Activated CD8-positive, alpha-beta memory T cell treated with anti-CD3 and anti-CD28 coated beads for 1 hour (primary cell): ENCODE measurements around the gene PRKCB.
"Not testable (repeated sequence)": the region's sequence is repeated elsewhere in the genome, so short reads cannot be mapped to it uniquely, and the experiment has no call there.

Source experiments
- DNase-seq, 2 donors: peaks; one replicate each; pipeline ENCODE4 v3.0.0-alpha.2; 2020; ENCODE audit warnings: low read depth in 1 of 2; ENCODE audit errors: extremely low read depth in 1 of 2

The PRKCB gene

DNA sequence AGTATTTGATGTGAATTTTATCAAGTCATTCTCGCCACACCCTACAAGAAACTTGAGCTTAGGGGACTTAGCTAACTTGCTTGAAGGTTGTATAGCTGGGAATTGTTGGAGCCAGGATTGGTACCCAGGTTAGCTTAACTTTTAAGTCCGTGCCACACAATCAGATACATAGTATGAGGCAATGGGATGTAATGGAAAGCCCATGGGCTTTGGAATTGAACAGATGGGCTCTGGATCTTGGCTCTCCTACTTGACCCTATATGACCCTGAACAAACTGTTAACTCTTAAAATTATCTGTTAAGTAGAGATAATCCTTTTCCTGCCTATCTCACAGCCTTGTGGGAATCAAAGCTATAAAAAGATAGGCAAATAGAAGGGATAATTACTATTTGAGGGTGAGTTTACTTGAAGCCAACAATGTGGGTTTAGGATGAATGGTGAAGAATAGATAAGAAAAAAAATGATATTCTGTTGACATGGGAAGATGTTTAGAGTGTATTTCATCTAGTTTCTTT lies 368.4 kb downstream of the PRKCB start:
- no peak for DNase-seq

GRCh38 chr16:24206926-24207325 lies 371.1 kb downstream of the PRKCB start:
- no peak for DNase-seq

DNA sequence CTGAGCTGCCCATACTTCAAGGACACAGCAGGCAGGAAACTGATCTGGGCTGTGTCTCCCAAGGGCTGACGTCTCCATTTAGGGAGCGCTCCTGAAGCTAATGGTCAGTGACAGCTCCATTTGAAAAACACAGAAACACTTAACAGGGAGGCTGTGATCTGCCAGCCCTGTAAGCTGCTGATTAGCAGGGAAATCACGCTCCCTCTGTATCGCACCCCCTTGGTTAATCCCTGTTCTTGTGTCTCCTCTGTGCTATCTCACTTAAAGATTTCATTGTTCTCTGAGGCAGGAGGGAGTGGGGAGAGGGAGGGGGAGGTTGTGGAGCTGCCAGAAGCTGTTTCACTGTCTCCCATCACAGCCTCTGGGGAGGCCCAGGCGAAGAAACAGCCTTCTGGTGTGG lies 372.9 kb downstream of the PRKCB start:
- DNase-seq: no peak

DNA sequence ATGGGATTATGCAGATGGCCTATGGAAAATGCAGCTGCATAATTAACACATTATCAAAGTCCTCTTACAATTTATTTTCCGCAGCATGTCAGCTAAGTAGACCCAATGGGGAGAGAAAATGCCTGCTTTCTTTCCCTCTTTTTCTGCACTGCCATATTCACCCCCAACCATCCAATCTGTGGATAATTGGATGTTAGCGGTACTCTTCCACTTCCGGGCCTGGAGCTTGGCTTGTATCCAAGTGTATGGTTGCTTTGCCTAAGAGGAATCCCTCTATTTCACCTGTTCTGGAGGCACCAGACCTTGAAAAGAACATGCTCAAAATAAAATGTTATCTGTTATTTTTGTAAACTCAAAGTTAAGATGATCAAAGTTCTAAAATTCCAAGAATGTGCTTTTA lies 379.2 kb downstream of the PRKCB start:
- no peak for DNase-seq

- DNase-seq: no peak
These were observed 381.2 kb downstream of the PRKCB start for GRCh38 chr16:24216961-24217360.

GRCh38 chr16:24217461-24217860 lies 381.7 kb downstream of the PRKCB start:
- no peak for DNase-seq

DNA sequence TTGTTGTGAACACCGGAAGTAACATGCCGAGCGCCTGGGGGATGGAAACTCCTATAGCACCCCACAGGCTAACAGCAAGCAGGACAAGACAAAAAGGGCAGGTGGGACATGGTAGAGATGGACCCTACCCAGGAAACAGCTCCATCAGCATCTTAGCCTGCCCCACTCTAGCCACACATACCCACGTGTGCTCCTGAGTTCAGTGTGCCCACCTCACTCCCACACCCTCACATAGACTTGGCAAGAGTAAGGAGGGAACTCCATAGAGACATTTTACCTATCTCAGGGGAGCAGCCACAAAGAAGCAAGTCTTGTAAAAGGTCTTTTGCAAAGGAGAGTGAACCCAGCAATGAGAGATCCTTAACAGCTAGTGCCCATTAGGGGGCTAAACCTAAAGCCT lies 382.5 kb downstream of the PRKCB start:
- DNase-seq: no peak

DNA sequence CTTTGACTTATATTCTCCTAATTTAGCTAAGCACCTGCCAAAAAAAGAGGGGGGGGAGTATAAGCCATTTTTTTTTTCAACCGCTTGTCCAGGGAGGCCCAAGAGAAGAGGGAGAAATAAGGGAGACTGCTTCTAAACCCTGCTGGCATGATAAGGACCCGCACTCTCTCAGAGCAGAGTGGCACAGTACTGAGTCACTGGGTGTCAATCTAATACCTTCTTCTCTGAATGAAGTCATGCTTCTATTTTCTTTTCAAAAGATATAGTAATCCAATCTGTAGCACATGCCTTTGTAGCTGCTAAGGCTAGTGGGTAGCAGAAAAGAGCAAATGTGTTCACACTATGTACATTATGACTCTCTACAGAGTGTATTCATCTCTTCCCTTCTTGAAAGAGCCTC lies 385.4 kb downstream of the PRKCB start:
- DNase-seq: no peak

GRCh38 chr16:24228514-24228913 lies 392.7 kb downstream of the PRKCB start:
- no peak for DNase-seq

- no peak for DNase-seq
These were observed 397.2 kb downstream of the PRKCB start for GRCh38 chr16:24232936-24233335.

DNA sequence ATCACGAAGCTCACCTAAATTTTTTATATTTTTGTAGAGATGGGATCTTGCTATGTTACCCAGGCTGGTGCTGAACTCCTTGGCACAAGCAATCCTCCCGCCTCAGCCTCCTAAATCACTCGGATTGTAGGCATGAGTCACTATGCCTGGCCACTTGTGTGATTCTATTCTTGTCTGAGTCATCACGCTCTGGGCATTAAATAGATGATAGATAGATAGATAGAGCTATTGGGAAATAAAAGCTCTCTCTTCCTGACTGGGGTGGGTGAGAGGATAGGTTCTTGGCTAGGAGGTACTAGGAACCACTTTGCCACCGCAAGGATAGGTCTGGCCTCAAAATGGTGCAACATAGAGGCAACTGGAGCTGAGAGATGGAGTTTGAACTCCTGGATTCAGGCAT lies 399.0 kb downstream of the PRKCB start:
- DNase-seq: no peak

GRCh38 chr16:24235806-24236205 lies 400.0 kb downstream of the PRKCB start:
- DNase-seq: no peak

DNA sequence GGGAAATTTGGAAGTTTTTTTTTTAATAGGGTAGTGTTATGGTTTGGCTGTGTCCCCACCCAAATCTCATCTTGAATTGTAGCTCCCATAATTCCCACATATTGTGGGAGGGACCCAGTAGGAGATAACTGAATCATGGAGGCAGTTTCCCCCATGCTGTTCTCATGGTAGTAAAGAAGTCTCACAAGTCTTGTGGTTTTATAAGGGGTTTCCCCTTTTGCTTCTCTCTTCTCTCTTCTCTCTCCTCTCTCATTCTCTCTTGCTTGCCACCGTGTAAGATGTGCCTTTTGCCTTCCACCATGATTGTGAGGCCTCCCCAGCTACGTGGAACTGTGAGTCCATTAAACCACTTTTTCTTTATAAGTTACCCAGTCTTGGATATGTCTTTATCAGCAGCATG lies 403.1 kb downstream of the PRKCB start:
- DNase-seq: not testable (repeated sequence)

- no peak for DNase-seq
These were observed 411.3 kb downstream of the PRKCB start for GRCh38 chr16:24246911-24247607.

- no peak for DNase-seq
These were observed 417.4 kb downstream of the PRKCB start for GRCh38 chr16:24253192-24253591.

GRCh38 chr16:24255456-24256371 lies 419.9 kb downstream of the PRKCB start, which contains the start of gene CACNG3:
CACNG3 (plus strand) TSS chr16:24256335; CDS start chr16:24256755, 420 bp downstream.
- DNase-seq: peak in 1 of 2 donors; percentile 15

- no peak for DNase-seq
These were observed 422.2 kb downstream of the PRKCB start for GRCh38 chr16:24257958-24258357.

DNA sequence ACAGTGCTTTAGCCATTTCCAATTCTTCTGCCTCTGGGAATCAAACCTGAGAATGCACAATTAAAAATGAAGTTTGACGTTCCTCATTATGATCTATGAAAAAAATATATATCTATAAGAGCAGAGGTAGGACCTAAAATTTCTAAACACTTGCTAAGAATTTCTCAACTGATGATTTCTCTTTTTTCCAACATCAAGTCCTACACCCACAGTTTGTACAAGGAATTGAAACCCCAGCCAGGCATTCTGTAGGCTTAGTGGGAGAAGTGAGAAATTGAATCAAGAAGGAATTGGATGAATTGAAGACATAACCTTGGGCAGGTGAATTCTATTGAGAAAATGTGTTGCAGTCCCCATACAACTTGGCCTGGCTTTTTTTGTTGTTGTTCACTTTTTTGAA lies 423.0 kb downstream of the PRKCB start:
- no peak for DNase-seq

DNA sequence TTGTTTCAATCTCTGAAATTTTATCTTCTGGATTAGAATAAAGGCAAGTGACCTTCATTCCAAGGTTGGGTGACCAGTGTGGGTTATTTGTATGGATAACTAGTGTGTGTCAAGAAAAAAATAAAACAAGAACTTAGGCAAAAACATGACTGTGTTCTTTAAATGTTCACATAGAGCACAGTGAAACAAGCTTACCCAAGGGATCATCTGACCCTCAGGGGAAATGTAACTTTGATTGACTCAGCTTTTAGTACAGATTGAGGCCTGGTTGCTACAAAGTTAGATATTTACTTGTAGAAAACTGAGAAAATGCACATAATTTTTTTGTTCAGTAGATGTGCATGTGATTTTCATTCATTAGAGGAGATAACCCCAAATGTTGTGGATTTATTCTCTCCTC lies 427.0 kb downstream of the PRKCB start:
- no peak for DNase-seq
